ENCODE measurements around the gene DPP8. TPM values are rescaled to one million over a fixed set of nuclear protein-coding genes. Genes with fewer than 3 reads are reported as not detected.

Gene DPP8
- total and polyA plus RNA-seq, 10 of the 15 experiments (the other 5 are each of a cell fraction or from before 2014, with no cell fraction given): 12.0 to 30.6 (median 24.3) TPM

DNA sequence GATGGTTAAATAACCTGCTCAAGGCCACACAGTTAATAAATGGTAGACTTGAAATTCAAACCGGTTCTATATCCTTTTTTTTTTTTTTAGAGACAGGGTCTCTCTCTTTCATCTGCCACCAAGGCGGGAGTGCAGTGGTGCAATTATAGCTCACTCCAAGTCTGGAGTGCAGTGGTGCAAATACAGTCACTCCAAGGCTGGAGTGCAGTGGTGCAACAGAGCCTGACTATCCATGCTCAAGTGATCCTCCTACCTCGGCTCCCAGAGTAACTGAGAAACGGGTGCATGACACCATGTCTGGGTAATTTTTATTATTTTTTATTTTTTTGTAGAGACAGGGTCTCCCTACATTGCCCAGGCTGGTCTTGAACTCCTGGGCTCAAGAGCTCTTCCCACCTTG lies 23.4 kb downstream of the DPP8 start:
- no peak overlapping the region for H3K27ac ChIP-seq (ENCODE audit: control insufficient read depth, insufficient read depth)
- no peak overlapping the region for H3K9ac ChIP-seq (ENCODE audit: control insufficient read depth, insufficient read depth, low read length)
- CTCF ChIA-PET: interaction anchor here (0.6 to 1.5 kb wide), 4 partner anchors 9 to 89 kb away, joined by 3 to 4 read pairs (median 3); no protein-coding TSS in a partner anchor
- TF ChIP-seq NFIC (IDR thresholded peaks at IDR 0.05; ENCODE audit: low read depth, low read length) (no peak), BCL11A (IDR thresholded peaks at IDR 0.05; ENCODE audit: low read depth, low read length) (no peak), TCF3 (IDR thresholded peaks at IDR 0.05; ENCODE audit: borderline replicate concordance, insufficient read depth, low read depth, low read length) (no peak), GATAD2B (conservative IDR thresholded peaks at IDR 0.05; ENCODE audit: low read depth) (no peak), MEF2A (IDR thresholded peaks at IDR 0.05; ENCODE audit: insufficient read depth, low read depth, low read length) (no peak), NBN (IDR thresholded peaks at IDR 0.05) (no peak)
- TF ChIP-seq, protein P1, sequence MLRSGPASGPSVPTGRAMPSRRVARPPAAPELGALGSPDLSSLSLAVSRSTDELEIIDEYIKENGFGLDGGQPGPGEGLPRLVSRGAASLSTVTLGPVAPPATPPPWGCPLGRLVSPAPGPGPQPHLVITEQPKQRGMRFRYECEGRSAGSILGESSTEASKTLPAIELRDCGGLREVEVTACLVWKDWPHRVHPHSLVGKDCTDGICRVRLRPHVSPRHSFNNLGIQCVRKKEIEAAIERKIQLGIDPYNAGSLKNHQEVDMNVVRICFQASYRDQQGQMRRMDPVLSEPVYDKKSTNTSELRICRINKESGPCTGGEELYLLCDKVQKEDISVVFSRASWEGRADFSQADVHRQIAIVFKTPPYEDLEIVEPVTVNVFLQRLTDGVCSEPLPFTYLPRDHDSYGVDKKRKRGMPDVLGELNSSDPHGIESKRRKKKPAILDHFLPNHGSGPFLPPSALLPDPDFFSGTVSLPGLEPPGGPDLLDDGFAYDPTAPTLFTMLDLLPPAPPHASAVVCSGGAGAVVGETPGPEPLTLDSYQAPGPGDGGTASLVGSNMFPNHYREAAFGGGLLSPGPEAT (IDR thresholded peaks at IDR 0.05; ENCODE audit: low read depth): no peak
- TF ChIP-seq, protein P2, sequence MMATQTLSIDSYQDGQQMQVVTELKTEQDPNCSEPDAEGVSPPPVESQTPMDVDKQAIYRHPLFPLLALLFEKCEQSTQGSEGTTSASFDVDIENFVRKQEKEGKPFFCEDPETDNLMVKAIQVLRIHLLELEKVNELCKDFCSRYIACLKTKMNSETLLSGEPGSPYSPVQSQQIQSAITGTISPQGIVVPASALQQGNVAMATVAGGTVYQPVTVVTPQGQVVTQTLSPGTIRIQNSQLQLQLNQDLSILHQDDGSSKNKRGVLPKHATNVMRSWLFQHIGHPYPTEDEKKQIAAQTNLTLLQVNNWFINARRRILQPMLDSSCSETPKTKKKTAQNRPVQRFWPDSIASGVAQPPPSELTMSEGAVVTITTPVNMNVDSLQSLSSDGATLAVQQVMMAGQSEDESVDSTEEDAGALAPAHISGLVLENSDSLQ (IDR thresholded peaks at IDR 0.05): no peak
- TF ChIP-seq, protein P3, sequence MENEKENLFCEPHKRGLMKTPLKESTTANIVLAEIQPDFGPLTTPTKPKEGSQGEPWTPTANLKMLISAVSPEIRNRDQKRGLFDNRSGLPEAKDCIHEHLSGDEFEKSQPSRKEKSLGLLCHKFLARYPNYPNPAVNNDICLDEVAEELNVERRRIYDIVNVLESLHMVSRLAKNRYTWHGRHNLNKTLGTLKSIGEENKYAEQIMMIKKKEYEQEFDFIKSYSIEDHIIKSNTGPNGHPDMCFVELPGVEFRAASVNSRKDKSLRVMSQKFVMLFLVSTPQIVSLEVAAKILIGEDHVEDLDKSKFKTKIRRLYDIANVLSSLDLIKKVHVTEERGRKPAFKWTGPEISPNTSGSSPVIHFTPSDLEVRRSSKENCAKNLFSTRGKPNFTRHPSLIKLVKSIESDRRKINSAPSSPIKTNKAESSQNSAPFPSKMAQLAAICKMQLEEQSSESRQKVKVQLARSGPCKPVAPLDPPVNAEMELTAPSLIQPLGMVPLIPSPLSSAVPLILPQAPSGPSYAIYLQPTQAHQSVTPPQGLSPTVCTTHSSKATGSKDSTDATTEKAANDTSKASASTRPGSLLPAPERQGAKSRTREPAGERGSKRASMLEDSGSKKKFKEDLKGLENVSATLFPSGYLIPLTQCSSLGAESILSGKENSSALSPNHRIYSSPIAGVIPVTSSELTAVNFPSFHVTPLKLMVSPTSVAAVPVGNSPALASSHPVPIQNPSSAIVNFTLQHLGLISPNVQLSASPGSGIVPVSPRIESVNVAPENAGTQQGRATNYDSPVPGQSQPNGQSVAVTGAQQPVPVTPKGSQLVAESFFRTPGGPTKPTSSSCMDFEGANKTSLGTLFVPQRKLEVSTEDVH (IDR thresholded peaks at IDR 0.05; ENCODE audit: low read depth, partially characterized antibody): no peak
- TF ChIP-seq, protein P4, sequence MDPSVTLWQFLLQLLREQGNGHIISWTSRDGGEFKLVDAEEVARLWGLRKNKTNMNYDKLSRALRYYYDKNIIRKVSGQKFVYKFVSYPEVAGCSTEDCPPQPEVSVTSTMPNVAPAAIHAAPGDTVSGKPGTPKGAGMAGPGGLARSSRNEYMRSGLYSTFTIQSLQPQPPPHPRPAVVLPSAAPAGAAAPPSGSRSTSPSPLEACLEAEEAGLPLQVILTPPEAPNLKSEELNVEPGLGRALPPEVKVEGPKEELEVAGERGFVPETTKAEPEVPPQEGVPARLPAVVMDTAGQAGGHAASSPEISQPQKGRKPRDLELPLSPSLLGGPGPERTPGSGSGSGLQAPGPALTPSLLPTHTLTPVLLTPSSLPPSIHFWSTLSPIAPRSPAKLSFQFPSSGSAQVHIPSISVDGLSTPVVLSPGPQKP (IDR thresholded peaks at IDR 0.05; ENCODE audit: low read depth, low read length): no peak
- peaks cover 0 to 15% of the 10 kb centered on the region in 2 experiments for H3K36me3 ChIP-seq (ENCODE audit: control insufficient read depth in 2 of 2, insufficient read depth in 2 of 2, low read length in 1 of 2)
- ATAC-seq (no peak), FAIRE-seq (no peak), DNase-seq (ENCODE audit: low read depth, low spot score) (no peak)
- in situ Hi-C loops (cut with MboI): no loop called here
- H3K4me3 ChIP-seq: no peak overlapping the region
- 72% methylated on average over 4 of the region's 4 CpGs for whole genome bisulfite sequencing (ENCODE audit: insufficient coverage, insufficient replicate concordance, low lambda C conversion rate, missing lambda C conversion rate)
- POLR2A ChIA-PET: no interaction called here
- no peaks in the 10 kb centered on the region for H3K9me3 ChIP-seq (replicated peaks; ENCODE audit: control insufficient read depth, insufficient read depth, low read length)
- BruUV-seq (replicated peaks): no TSS peak
- RAD21 ChIA-PET (ENCODE audit: unreplicated experiment): no interaction called here
- SMC1A ChIA-PET (ENCODE audit: uncharacterized antibody, unreplicated experiment): interaction anchor here (0.7 to 1.7 kb wide), 2 partner anchors 10 to 39 kb away, joined by 3 to 4 read pairs; no protein-coding TSS in a partner anchor
- H3K4me1 ChIP-seq (ENCODE audit: control insufficient read depth, insufficient read depth, low read length): no peaks in the 10 kb centered on the region
- H3K4me2 ChIP-seq (ENCODE audit: control insufficient read depth, insufficient read depth): no peak overlapping the region
- intact Hi-C loops (cut with micrococcal nuclease; ENCODE audit: unreplicated experiment): no loop called here
- no peaks in the 10 kb centered on the region for H4K20me1 ChIP-seq (ENCODE audit: control insufficient read depth, insufficient read depth)
- no peaks in the 10 kb centered on the region for H3K79me2 ChIP-seq (ENCODE audit: control insufficient read depth, insufficient read depth, low read length)
- H2AFZ ChIP-seq (ENCODE audit: control insufficient read depth, low read depth, low read length): no peak overlapping the region
- no peaks in the 10 kb centered on the region for H3K27me3 ChIP-seq (replicated peaks in 1 of 2; ENCODE audit: control insufficient read depth in 2 of 2, insufficient read depth in 2 of 2, low read length in 1 of 2)
